Measurements from ENCODE around the gene TNFRSF8. TPM values are rescaled to one million over a fixed set of nuclear protein-coding genes. Genes with fewer than 3 reads are reported as not detected.

The TNFRSF8 gene
- total and polyA plus RNA-seq, 7 donors: 0.68 to 1.8 (median 0.87) TPM; not detected in 1

DNA sequence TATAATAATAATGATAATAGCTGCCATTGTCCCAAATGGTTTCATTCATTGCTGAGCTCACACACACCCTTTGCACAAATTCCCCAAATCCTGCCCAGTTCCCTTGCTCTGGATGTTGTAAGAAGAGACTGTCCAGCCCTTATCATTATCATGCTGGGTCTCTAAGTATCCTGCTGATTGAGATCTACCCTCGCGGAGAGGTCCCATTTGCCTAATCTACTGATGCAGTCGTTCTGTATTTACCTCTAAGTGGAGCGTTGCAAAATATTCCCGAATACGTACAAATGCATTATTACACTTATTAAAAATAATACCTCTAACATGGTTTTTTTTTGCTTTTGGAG, 51.2 kb downstream of the TNFRSF8 start:
- no peaks in the 10 kb centered on the region for H3K27me3 ChIP-seq
- no peaks in the 10 kb centered on the region for H3K36me3 ChIP-seq
- DNase-seq: no peak
- no peak for TF ChIP-seq EP300 (IDR thresholded peaks at IDR 0.05)
- TF ChIP-seq POLR2A (IDR thresholded peaks at IDR 0.05): no peak
- no peak for TF ChIP-seq POLR2AphosphoS5 (IDR thresholded peaks at IDR 0.05)
- TF ChIP-seq, protein P1, sequence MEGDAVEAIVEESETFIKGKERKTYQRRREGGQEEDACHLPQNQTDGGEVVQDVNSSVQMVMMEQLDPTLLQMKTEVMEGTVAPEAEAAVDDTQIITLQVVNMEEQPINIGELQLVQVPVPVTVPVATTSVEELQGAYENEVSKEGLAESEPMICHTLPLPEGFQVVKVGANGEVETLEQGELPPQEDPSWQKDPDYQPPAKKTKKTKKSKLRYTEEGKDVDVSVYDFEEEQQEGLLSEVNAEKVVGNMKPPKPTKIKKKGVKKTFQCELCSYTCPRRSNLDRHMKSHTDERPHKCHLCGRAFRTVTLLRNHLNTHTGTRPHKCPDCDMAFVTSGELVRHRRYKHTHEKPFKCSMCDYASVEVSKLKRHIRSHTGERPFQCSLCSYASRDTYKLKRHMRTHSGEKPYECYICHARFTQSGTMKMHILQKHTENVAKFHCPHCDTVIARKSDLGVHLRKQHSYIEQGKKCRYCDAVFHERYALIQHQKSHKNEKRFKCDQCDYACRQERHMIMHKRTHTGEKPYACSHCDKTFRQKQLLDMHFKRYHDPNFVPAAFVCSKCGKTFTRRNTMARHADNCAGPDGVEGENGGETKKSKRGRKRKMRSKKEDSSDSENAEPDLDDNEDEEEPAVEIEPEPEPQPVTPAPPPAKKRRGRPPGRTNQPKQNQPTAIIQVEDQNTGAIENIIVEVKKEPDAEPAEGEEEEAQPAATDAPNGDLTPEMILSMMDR (IDR thresholded peaks at IDR 0.05): no peak
- intact Hi-C loops (cut with DNase I): no loop called here
- 89 to 91% methylated on average over 6 of the region's 6 CpGs for WGBS, 2 donors
- no peak overlapping the region for H3K27ac ChIP-seq
- no peaks in the 10 kb centered on the region for H3K4me1 ChIP-seq
- H3K4me3 ChIP-seq: no peak overlapping the region
- no peaks in the 10 kb centered on the region for H3K9me3 ChIP-seq

DNA sequence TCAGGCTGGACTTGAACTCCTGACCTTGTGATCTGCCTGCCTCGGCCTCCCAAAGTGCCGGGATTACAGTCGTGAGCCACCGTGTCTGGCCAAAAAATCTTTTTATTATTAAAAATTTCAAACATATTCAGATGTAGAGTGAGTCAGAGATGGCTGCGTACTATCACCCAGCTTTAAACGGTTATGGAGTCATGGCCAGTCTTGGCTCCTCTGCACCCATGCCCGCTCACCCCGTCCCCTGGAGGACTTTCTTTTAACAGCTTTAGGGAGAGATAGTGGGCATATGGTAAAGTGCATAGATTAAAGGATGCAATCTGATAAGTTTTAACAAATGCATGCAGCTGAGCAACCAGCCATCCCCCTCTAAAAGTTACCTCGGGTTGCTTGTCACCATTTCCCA, 51.8 kb downstream of the TNFRSF8 start:
- TF ChIP-seq, protein P1 (IDR thresholded peaks at IDR 0.05): no peak
- no peak for TF ChIP-seq POLR2AphosphoS5 (IDR thresholded peaks at IDR 0.05)
- no peak for TF ChIP-seq EP300 (IDR thresholded peaks at IDR 0.05)
- TF ChIP-seq POLR2A (IDR thresholded peaks at IDR 0.05): no peak
- WGBS, 2 donors: 83 to 87% methylated on average over 9 of the region's 9 CpGs
- no peaks in the 10 kb centered on the region for H3K36me3 ChIP-seq
- H3K27ac ChIP-seq: no peak overlapping the region
- no peak overlapping the region for H3K4me3 ChIP-seq
- intact Hi-C loops (cut with DNase I): no loop called here
- H3K9me3 ChIP-seq: no peaks in the 10 kb centered on the region
- no peaks in the 10 kb centered on the region for H3K27me3 ChIP-seq
- no peak for DNase-seq
- H3K4me1 ChIP-seq: no peaks in the 10 kb centered on the region

DNA sequence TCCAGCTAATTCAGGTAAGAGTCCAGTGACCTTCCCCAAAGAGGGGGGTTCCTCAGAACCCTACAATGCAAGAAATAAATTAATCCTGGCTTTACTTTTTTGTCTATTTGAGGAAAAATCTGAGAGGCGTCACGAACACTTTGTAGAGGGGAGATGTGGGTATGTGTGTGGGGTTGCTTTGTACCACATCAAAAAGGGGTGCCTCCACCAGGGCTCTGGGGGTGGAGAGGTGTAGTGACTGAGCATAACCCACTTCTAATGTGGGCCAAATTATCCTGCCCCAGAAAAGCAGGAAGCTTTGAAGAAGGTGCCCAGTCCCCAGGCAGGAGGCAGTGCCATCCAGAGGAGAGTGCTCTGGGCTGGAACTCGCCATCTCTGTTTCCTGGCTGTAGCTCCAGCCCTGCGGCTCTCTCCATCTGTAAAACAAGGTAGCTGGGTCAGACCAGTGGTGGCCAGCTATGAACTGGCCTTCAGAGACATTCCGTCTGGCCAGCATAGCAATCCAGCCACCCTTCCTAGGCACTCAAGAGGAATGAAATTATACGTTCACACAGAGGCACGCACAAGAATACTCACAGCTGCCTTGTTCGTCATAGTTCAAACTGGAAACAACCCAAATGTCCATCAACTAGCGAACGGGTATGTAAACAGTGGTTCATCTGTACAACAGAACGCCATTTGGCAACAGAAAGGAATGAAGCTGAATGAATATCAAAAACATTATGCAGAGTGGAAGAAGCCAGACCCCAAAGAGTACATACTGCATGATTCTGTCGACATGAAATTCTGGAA, 58.3 kb downstream of the TNFRSF8 start:
- TF ChIP-seq POLR2A (IDR thresholded peaks at IDR 0.05): no peak
- TF ChIP-seq EP300 (IDR thresholded peaks at IDR 0.05): peak in 2 of 4 donors; percentile 77 to 80
- TF ChIP-seq, protein P1 (IDR thresholded peaks at IDR 0.05): no peak
- peak in 3 of 4 donors; percentile 59 to 79 (median 77) for TF ChIP-seq POLR2AphosphoS5 (IDR thresholded peaks at IDR 0.05)
- intact Hi-C loops (cut with DNase I): no loop called here
- DNase-seq: no peak
- WGBS, 2 donors: 53 to 66% methylated on average over 12 of the region's 12 CpGs
- Histone ChIP-seq H3K9me3 (no peaks in the 10 kb centered on the region), H3K4me1 (peaks cover 0 to 22% (median 17%) of the 10 kb centered on the region in 4 donors), H3K4me3 (no peak overlapping the region), H3K27me3 (no peaks in the 10 kb centered on the region), H3K27ac (peak overlapping the region in 3 of 4 donors; percentile 30 to 73 (median 68)), H3K36me3 (no peaks in the 10 kb centered on the region)

DNA sequence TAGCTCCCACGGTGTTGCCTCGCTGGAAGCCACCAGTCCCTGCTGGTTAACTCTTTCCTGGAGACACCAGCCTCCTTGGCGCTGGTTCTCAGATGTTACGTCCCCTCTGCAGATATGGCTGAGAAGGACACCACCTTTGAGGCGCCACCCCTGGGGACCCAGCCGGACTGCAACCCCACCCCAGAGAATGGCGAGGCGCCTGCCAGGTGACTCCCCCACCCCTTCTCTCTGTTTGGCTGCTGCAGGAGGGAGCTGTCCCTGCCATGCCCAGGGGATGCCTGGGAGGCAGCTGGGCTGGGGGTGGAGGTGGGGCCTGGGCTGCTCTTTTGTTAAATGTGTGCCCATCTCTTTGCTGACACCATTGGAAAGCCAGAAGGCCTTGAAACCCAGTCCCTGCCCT, 60.1 kb downstream of the TNFRSF8 start:
- H3K27me3 ChIP-seq: no peaks in the 10 kb centered on the region
- no peaks in the 10 kb centered on the region for H3K36me3 ChIP-seq
- TF ChIP-seq POLR2A (IDR thresholded peaks at IDR 0.05): no peak
- TF ChIP-seq POLR2AphosphoS5 (IDR thresholded peaks at IDR 0.05): no peak
- TF ChIP-seq, protein P1 (IDR thresholded peaks at IDR 0.05): no peak
- no peak for TF ChIP-seq EP300 (IDR thresholded peaks at IDR 0.05)
- no peak overlapping the region for H3K4me3 ChIP-seq
- intact Hi-C loops (cut with DNase I): no loop called here
- no peak overlapping the region for H3K27ac ChIP-seq
- 36 to 75% methylated on average over 8 of the region's 8 CpGs for WGBS, 2 donors
- H3K9me3 ChIP-seq: no peaks in the 10 kb centered on the region
- H3K4me1 ChIP-seq: peaks cover 0 to 22% (median 17%) of the 10 kb centered on the region in 4 donors
- no peak for DNase-seq
